Stimulated activated CD4-positive, alpha-beta T cell treated with anti-CD3 and anti-CD28 coated beads, TNF-alpha, amount 100 ng/mL, for 4 hours (primary cell): Measurements from ENCODE around the gene DKC1.

ENCODE experiments used
- DNase-seq, 3 experiments: peaks; one replicate each; pipeline ENCODE4 v3.0.0-alpha.2; 2020; ENCODE audit warnings: low read depth in 3 of 3

Gene DKC1

DNA sequence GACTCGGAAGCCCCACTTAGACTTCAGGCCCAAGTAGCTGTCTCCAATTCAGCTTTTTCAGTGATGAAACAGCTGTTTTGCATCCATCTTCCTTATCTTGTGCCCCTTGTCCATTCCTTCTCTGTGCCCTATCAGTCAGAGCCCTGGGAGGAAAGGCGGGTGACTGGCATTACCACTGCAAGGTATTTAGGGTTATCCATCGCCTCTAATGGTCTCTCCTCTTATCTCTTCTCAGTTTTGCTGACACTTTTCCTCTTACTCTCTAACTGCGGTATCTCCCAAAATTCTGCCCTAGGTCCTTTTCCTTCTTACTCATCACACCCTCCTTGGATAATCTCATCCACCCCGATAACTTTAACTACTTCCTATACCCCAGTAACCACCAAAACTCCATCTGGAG lies 25.5 kb upstream of the DKC1 start:
- DNase-seq = no peak

DNA sequence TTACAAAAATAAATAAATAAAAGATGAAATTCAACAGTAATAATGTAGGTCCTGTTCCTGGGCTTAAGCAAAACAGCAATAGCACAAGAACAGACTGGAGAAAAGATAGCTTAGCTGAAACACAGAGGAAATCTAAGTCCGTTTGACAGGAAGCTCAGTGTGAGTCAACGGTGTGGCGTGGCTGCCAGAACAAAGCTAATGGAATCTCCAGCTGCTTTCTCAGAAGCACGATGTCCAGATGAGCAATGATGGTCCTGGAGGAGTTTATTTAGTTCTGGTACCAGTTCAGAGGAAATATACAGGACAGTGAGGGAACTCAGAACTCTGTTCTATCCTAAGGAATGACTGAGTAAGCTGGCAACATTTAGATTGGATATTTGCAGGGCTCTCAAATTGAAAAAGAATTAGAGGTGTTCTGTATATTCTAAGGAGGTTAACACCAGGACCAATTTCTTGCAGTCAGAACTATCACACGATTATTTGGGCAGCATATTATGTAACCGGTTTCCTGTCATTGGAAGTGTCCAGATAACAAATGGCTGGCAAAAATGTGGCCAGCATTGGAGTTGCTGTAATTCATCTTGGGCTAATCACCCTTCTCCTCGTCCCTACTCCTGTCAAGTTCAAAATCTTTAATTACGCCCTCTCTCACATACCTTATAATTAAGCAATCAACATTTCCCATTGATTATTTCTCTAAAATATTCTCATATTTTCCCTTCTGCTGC lies 24.5 kb upstream of the DKC1 start:
- DNase-seq = no peak

DNA sequence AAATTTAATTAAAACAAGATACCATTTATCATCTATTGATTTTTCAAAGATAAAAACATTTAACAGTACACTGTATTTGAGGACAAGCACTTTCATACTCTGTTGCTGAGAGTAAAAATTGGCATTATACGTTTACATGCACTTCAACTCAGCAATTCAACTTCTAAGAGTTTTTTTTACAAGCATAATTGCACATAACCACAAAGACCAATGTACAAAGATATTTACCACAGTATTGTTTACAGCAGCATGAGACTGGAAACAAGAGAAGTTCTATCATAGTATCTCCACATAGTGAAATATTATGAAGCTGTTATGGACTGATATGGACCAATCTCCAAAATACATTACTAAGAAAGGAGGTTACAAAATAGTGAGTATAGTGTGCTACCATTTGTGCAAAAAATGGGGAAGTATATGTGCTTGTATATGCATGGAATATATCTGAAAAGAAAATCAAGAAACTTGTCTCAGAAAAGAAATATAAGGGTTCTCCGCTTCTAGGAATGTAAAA lies 22.7 kb upstream of the DKC1 start:
- no peak for DNase-seq

DNA sequence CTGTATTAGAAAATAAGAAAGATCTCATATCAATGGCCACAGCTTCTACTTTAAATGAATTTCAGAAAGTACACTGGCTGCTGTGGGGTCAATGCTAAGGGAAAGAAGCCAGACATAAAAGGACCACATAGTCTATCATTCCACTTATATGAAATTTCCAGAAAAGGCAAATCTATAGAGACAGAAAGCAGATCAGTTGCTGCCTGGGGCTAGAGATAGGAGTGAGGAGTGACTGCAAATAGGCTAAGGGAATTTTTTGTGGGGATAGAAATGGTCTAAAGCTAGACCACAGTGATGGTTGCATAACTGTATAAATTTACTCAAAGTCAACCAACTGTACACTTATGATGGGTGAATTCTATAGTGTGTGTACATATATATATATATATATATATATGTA lies 20.1 kb upstream of the DKC1 start:
- DNase-seq = no peak

DNA sequence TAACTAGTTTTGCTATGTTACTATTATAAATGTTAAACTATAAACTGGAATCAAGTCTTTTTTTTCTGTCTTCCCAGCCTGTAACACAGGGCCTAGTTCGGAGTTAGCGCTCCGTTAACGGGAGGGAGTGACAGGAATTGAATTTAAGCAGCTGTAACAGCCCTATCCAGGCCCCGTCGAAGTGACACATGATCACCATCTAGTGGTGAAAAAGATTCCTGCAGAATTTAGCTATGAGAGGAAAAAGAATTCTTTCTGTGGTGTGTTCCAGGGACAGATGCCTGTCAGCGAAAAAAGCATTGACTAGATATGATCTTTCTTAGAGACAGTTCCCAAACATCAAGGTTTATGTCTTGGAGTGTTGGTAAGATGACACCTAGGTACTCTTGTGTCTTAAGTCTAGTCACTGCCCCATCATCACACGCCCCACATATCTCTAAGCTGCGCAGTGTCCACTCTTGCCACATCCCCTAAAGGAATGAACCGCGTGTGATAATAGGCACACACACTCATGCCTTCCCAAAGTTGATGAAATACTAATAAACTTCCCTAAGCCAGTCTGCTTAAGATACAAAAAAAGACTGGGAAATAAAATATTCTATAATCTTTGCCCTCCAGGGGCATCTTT lies 13.8 kb upstream of the DKC1 start:
- DNase-seq = peak in 1 of 3 experiments; percentile 31

DNA sequence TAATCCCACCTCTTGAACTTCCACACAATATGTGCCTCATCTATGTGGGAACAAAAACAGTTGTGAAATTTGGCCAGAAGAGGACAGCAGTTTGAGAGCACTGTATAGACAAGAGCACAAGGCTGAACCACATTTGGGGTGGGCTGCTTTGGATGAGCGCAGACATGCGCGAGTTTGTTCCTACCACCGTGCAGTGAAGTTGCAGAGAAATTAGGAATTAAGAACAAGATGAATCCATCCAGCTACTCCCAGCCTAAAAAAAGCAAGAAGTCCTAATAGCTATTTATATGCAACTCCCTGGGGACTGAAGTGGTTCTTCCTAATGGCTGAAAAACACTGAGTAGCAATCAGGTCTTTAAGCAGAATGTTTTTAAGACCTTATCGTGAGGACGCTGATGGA lies 12.8 kb upstream of the DKC1 start:
- no peak for DNase-seq

DNA sequence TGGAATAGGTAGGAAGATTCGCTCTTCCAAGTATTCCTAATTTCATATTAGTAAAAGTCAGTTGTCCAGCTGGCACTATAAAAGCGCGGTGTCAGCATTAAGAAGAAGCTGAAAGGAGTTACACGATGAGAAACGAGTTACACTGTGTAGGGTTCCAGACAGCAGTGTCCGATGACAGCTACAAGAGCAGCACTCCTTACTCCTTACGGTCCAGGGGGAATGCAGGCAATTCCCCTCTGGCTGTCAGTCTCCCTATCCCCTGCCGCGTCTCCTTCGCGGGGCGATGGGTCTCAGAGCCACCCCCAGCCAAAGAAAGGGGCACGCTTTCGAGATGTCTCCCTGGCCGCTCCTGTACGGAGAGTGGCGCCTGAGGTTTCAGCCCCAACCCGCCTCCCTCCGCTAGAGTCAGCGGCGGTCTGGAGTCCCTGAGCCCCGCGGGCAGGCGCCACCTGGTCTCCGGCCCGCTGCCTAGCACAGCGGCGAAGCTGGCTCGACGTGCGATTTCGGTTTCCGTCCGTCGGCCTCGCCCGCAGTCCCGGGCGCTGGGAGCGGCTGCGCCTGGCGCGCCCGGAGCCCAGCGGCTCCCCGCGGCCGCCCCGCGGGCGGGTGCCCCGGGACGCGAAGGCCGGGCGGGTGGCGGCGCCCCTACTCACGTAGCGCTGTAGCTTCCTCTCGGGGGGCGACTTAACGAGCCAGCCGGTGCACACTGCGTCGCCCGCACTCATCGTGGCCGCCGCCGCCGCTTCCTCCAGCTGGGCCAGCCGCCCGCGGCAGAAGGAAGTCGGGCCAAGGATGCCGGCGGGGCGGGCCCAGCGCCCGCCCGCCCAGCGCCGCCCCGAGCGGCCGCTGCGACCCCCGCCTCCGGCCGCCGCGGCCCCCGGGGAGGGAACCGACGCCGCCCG lies 12.1 kb upstream of the DKC1 start, which contains the start of gene GAB3:
Gene GAB3 (minus strand): TSS at position 777 of the 902 bp plus-strand sequence. CDS start 52 bp downstream, at position 725.
- peak in 1 of 3 experiments; percentile 6 for DNase-seq

DNA sequence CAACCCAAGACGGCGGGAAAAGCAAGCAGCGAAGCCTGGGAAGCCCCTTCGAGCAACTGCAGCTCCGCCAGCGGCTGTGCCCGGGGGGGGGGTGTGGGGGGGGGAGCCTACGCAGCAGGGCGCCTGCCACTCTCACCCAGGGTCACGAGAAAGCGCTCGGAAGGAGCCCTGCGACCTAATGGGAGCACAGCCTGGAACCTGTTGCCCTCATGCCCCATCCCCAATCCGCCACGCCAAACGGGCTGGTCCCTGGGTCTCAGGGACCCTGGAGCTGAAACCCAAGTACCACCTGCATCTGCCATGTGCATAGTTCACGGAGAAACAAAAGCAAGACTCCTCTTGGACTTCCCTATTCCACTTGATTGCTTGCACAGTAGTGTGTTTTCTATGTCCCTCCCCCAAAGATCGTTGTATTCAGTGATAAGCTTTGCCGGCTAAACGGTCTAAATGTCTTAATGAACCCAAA lies 11.4 kb upstream of the DKC1 start:
- no peak for DNase-seq

DNA sequence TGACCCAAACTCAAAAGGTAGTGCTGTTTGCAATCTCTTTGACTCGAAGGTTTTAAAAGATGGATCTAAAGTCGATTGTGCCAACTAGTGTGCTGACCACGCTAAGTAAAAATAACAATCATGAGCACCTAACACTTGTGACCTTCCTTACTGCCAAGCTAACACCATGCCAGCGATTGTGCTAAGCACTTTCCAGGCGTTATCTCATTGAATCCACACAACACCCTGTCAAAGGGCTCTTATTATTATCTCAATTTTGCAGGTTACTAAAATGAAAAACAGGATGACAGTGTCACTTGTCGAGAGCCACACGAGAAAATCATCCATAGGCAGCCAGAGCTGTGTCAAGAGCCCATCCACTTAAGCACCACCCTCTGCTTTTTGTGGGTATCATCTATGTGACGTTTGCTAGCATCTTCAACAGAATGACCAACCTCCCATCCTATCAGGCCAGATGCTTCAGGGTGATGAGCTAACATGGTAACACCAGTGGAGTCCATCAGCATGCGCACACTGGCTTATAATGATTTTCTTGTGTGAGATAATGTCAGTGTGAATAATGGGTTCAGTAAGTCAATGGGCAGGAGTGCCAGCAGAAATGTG lies 10.9 kb upstream of the DKC1 start:
- DNase-seq = no peak

DNA sequence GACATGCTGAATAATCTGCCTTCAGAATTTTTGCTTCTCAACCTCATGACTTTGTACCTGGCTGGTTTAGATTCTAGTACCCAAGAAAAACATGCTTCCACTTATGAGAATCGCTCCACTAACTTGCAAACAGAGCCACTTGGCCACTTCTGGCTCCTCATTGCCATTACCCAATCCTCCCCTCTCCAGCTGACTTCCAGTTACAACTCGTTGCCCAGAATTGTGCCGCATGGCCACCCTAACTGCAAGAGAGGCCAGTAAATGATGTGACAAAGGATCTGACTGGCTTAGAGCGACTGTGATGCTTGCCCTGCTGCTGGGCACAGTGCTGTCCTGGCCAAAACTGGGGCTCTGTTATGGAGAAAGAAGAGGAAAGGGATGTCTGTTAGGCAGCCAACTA lies 4.0 kb upstream of the DKC1 start:
- no peak for DNase-seq

DNA sequence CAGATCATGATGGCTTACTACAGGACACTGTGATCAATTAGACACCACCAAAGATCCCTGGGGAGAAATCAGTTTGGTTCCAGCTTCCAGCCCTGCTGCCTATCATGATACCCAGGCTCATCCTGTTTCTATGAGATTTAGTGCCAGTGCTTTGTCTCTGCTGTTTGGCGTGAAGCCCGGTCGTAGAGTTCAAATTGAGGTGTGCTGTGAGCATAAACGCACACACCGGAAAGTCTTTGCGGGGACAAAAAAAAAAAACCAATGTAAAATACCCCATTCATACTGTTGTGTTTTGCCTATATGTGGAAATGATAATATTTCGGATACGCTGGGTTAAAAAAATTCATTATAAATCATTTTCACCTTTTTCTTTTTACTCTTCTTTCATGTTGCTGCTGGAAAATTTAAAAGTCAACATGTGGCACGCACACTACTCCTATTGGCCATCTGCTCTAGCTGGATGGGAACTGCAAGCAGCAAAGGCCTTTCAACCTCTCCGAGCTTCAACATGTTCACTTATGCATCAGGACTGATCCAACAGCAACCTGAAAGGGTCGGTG lies 607 bp upstream of the DKC1 start:
- DNase-seq = no peak

DNA sequence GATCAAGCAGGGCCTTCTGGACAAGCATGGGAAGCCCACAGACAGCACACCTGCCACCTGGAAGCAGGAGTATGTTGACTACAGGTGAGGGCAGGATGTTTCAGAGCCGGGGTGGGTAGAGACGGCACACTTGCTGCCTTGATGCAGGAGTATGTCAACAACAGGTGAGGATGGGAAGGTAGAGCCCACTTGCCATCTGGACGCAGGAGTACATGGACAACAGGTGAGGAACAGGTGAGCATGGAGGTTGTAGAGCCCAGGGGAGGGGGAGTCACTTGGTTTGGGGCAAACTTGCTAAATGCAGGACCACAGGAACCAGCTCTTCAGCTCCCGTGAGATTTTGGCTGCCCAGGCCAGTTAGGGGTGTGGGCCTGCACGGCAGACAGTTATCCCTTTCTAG lies 12.0 kb downstream of the DKC1 start:
- DNase-seq = no peak

DNA sequence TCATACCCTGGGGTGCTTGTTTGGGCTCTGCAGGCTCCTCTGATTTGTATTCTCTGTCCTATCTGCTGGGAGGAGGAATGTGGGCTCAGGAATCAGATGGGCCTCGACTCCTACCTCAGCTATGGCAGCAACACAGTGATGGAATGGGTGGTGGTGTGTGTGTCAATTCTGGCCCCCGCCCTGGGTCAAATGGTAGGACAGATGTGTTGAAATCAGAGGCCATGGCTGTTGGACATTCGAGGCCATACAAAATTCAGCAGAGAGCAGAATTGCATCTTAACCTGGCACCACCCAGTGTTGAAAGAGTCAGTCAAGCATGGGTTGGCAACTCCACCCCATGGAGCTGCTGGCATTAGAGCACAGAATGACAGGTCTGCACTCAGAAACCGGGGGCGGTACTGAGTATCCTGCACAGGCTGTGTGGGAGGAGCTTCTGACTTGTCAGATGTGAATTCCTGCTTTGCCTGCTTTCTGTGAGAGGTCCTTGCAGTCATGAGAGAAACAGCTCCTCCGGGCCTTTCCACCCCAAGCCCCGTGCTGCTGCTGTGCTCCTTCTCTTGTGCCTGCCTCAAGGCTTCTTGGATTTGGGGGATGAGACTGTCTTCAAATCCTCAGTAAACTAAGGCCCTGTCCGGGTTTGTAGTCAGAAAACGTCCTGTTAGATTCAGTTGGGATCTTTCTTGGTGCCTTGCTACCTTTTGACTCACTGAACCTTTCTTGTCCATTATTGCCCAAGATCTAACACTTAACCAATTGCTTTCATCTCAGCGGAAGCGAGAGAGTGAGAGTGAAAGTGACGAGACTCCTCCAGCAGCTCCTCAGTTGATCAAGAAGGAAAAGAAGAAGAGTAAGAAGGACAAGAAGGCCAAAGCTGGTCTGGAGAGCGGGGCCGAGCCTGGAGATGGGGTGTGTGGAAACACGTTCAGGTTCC lies 13.0 kb downstream of the DKC1 start:
- DNase-seq = peak in 2 of 3 experiments; percentile 19 to 25

DNA sequence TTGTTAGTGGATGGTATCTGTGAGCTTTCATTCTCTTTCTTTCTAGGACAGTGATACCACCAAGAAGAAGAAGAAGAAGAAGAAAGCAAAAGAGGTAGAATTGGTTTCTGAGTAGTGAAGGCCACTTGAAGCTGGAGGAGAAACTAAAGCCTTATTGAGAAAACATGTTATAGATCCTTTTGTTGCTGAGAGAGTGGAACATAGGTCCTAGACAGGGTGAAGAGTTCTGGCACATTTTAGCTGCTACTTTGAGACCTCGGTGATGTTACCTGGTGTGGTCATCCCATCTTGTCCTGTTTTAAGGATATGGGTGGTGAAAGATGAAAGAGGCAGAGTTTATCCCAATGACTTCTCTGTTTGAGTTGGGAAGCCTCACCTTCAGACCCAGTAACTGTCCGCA lies 14.1 kb downstream of the DKC1 start:
- DNase-seq = no peak

DNA sequence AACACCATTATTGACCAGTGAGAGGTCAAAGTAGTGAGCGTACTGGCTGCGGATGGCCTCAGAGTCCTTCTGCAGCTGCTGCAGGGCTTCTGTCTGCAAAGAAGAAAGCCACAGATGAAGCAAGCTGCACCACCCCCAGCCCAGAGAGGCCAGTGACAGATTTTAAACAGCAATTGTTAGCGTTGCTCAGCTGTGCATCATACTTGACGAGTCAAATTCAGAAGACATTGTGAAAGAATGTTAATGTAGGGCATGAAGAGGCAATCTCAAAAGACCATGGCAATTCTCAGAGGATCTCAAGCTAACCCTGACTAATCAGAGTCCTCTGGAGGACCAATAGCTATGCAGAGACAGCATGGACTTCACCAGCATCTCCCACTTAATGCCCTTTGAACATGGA lies 16.6 kb downstream of the DKC1 start:
- DNase-seq = no peak

DNA sequence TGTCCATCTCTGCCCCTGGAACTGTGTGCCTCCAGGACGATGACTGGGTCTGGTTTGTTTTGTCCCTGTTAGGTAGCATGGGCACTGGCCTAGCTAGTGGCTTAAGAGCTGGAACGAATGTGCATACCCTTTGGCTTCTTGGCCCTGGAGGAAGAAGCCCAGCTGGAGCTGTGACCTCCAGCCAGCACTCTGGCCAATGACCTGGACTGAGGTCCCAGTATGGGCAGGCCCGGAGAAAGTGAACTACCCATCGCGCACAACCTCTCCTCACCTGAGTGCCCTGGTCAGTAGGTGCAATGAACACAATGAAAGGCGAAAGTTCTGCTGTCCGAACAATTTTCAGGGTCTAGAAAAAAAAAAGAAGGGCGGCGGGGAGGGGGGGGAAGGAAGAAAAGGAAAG lies 18.3 kb downstream of the DKC1 start:
- no peak for DNase-seq

DNA sequence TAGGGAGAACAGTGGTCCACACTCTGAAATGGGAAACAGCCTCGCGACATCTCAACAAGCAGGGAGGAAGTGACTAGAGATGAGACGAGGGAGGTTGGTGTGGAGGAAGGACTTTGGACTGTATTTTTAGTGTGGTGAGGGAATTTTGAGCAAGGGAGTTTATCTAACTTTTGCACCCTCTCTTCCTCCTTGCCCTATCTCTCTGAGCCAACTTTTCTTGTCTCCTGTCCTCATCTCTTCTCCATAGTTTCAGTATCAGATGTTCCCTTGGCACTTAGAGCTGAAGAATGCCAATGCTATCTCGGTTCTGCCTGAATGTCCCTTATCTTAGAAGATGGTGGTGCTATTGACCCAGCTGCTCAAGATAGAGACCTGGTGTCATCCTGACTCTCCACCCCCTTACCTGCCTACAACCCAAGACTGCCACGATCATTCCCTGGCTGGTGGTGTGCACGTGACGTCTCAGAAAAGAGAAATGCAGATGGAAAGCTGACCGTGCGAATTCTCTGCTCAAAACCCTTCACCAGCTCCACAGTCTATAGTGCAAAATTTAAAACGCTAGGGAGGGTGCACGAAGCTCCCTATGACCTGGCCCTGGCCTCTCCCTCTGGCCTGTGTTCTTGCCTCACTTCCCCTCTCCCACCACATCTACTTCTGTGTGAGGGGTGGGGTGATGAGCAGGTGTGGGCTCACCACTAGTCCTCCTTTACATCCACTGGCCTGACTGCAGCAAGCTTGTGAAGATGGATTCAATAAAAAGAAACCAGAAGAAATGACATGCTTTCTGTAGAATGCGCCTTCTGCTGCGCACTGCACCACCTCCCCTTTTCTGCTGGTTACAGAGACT lies 21.7 kb downstream of the DKC1 start:
- DNase-seq = no peak

DNA sequence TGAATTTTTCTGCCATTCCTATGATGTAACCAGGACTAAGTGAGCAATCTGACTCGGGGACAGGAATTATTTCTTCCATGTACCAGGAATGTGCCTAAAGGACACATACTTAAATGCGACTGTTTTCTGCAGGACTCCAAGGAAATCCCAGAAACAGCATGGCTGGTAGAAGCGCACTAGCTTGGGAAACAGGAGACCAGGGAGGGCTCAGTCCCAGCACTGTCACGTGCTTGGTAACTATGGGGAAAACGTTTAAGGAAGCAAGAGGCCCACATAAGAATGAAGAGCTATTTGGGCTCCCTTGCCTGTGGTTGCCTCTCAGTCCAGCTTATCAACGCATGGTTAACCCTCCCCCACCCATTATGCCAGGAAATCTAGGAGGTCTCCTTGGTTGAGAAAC lies 23.1 kb downstream of the DKC1 start:
- no peak for DNase-seq

DNA sequence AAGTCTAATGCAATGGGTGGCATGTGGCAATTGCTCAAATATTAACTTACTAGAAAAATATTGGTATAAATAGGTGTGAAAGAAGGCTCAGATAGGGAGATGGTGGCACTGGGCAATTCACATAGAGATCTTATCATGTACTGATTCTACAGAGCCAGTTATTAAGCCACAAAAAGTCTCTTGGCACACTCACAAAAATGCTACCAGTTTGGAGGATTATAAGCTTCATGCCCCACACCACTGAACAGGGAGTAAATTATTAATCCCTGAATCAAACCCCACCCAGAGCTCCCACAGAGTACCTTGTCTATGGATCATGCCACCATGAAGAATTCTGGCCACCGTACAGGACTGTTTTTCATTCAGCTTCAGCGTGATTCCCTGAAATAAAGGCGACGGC lies 28.8 kb downstream of the DKC1 start:
- no peak for DNase-seq
